OCI-LY1 (cell line): ENCODE data around the gene LZTR1.

Experiments
- H2AFZ ChIP-seq: fragments of 200-600 bp; sonication (generic), shearing (Covaris generic); 2 replicates; pipeline ENCODE4 v1.6.0; 2014; ENCODE audit warnings: antibody characterized with exemption, mild to moderate bottlenecking, low read length
- H3F3A ChIP-seq: fragments of 200-600 bp; sonication (generic), shearing (Covaris generic); 2 replicates; pipeline ENCODE4 v1.6.0; 2014; ENCODE audit warnings: mild to moderate bottlenecking, antibody characterized with exemption, low read length, moderate library complexity; ENCODE audit not compliant: insufficient read depth
- H3K27ac ChIP-seq: fragments of 200-600 bp; sonication (generic); 2 replicates; pipeline ENCODE4 v1.5.1; 2014; ENCODE audit warnings: low read length, mixed run types, mild to moderate bottlenecking, low read depth; ENCODE audit not compliant: poor library complexity, severe bottlenecking
- H3K27me3 ChIP-seq: fragments of 200-600 bp; sonication (generic); 2 replicates; pipeline ENCODE4 v1.6.0; 2014; ENCODE audit warnings: antibody characterized with exemption, mild to moderate bottlenecking, low read length, moderate library complexity; ENCODE audit not compliant: insufficient read depth
- H3K36me3 ChIP-seq: fragments of 200-600 bp; sonication (generic); 2 replicates; pipeline ENCODE4 v1.6.1; 2014; ENCODE audit warnings: mild to moderate bottlenecking, antibody characterized with exemption, low read length, moderate library complexity, mixed read lengths; ENCODE audit not compliant: insufficient read depth
- H3K4me1 ChIP-seq: fragments of 200-600 bp; sonication (generic); 2 replicates; pipeline ENCODE4 v1.5.1; 2014; ENCODE audit warnings: mild to moderate bottlenecking, low read length, moderate library complexity; ENCODE audit not compliant: insufficient read depth, severe bottlenecking
- H3K4me2 ChIP-seq: fragments of 200-600 bp; sonication (generic), shearing (Covaris generic); 2 replicates; pipeline ENCODE4 v1.6.1; 2014; ENCODE audit warnings: low read length
- H3K4me3 ChIP-seq: fragments of 200-600 bp; sonication (generic); 2 replicates; pipeline ENCODE4 v1.5.1; 2014; ENCODE audit warnings: low read length, low read depth, mild to moderate bottlenecking, mixed read lengths; ENCODE audit not compliant: poor library complexity, severe bottlenecking
- H3K79me2 ChIP-seq: fragments of 200-600 bp; shearing (Covaris generic); 2 replicates; pipeline ENCODE4 v1.6.1; 2016; ENCODE audit warnings: mixed run types, low read length, mixed read lengths; ENCODE audit not compliant: insufficient read depth
- H3K9ac ChIP-seq: fragments of 200-600 bp; sonication (generic), shearing (Covaris generic); 2 replicates; pipeline ENCODE4 v1.6.1; 2014; ENCODE audit warnings: mild to moderate bottlenecking, low read length, mixed read lengths
- H3K9me2 ChIP-seq: fragments of 200-600 bp; sonication (generic), shearing (Covaris generic); 2 replicates; pipeline ENCODE4 v1.6.1; 2014; ENCODE audit warnings: low read depth, mild to moderate bottlenecking, low read length, mixed read lengths
- H3K9me3 ChIP-seq: fragments of 200-600 bp; shearing (Covaris generic); 2 replicates; pipeline ENCODE4 v1.6.1; 2014; ENCODE audit warnings: low read length, mixed read lengths
- H4K20me1 ChIP-seq: fragments of 200-600 bp; sonication (generic), shearing (Covaris generic); 2 replicates; pipeline ENCODE4 v1.6.0; 2016; ENCODE audit warnings: mild to moderate bottlenecking, low read length; ENCODE audit not compliant: insufficient read depth
- EZH2 ChIP-seq: fragments of 200-600 bp; sonication (generic), shearing (Covaris generic); IDR thresholded peaks from 2 replicates; pipeline ENCODE4 v1.8.0; 2017; ENCODE audit warnings: borderline replicate concordance, mixed run types, mild to moderate bottlenecking, antibody characterized with exemption, low read length, moderate library complexity, mixed read lengths
- TF ChIP-seq, protein P1 (sequence below): fragments of 200-600 bp; sonication (generic), shearing (Covaris generic); IDR thresholded peaks from 2 replicates; pipeline ENCODE4 v1.5.1; 2017; ENCODE audit warnings: mild to moderate bottlenecking, antibody characterized with exemption, low read length, moderate library complexity, mixed read lengths

Gene LZTR1

DNA sequence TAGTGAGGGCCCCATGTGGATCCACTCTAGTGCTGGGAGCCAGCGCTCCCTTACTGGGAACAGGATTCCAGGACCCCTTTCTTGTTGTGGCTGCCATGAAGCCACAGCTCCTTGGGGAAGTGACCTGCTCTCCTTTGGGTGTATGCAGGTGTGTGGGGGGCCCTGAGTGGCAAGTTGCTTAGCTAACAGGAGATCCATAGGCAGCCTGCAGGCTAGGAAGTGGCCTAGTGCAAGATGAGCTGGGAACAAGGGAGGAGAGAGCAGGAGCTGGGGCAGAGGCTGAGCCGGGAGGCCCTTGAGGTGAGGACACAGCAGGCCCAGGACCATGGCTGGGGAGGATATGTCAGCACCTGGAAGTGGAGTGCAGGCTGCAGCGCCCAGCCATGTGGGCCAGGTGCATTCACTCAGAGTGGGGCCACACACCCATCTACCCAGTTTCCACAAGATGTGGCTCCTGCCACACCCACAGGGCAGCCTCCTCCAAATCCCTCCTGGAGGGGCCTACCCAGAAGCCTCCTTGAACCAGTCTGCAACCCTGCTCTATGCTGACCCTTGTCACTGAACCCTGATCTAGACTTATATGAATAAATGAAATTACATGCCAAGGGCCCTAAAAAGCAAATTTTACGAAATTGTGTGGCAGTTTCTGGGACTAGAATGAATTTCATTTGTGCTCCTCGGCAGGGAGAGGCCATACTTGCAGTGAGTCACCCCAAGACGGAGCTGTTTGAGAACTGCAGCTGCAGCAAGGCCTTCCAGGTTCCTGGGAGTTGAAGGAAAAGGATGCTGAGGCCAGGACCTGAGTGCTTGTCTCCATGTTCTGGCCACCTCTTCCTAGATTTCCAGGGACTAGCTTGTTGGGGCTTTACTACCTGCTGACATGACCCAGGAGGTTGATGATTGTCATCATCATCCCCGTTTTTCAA lies 16.6 kb downstream of the LZTR1 start:
- Histone ChIP-seq H3K9ac (no peak overlapping the region), H3K4me3 (no peak overlapping the region)

DNA sequence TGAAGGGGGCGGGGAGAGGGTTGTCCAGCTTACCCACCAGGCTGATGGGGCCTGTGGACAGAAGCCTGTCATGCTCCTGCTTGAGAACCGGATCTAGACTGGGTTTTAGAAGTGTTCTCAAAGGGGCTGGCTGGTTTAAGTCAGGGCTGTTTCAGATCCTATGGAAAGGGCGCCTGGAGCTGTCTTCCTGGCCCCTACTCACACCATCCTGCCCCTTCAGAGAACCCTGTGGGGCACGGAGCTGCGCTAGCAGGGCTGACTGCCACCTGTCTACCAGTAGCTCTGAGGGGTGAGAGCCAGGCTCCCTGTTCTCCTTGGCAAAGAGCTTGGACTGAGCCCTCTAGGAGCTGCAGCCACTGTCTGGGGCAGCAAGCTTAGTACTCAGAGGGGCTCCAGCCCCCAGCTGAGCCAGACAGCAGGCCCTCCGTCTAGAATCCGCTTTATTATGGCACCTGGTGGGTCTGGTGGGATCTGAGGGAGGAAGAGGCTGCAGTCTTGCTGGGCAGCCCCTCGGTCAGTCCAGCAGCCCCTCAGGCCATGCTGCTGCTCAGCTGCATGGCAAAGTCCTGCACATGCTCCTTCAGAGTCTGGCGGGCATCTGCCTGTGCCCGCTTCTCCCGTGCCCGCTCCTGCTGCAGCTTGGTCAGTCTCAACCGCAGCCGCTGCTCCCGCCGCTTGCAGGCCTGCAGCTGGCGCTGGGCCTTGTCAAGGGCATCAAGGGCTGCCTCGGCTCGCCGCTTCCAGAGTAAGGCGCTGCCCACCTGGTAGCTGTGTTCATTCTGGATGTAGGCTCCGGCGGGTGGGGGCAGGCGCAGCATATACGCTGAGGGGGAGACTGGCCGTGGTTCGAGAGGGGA lies 17.5 kb downstream of the LZTR1 start:
- no peaks in the 10 kb centered on the region for H3K27me3 ChIP-seq
- H3K9ac ChIP-seq: peak overlapping the region; percentile 97; the same call in 1 of the 2 replicates
- no peaks in the 10 kb centered on the region for H3K9me3 ChIP-seq
- H4K20me1 ChIP-seq: no peaks in the 10 kb centered on the region
- H3K4me2 ChIP-seq: peak overlapping the region; percentile 98
- no peaks in the 10 kb centered on the region for H3K9me2 ChIP-seq
- H2AFZ ChIP-seq: no peak overlapping the region
- peaks cover 28% of the 10 kb centered on the region; the same call in 1 of the 2 replicates for H3K36me3 ChIP-seq
- H3K4me3 ChIP-seq: peak overlapping the region; percentile 85
- TF ChIP-seq, protein P1, sequence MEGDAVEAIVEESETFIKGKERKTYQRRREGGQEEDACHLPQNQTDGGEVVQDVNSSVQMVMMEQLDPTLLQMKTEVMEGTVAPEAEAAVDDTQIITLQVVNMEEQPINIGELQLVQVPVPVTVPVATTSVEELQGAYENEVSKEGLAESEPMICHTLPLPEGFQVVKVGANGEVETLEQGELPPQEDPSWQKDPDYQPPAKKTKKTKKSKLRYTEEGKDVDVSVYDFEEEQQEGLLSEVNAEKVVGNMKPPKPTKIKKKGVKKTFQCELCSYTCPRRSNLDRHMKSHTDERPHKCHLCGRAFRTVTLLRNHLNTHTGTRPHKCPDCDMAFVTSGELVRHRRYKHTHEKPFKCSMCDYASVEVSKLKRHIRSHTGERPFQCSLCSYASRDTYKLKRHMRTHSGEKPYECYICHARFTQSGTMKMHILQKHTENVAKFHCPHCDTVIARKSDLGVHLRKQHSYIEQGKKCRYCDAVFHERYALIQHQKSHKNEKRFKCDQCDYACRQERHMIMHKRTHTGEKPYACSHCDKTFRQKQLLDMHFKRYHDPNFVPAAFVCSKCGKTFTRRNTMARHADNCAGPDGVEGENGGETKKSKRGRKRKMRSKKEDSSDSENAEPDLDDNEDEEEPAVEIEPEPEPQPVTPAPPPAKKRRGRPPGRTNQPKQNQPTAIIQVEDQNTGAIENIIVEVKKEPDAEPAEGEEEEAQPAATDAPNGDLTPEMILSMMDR: no peak
- no peak for TF ChIP-seq EZH2
- peaks cover 36% of the 10 kb centered on the region for H3K4me1 ChIP-seq
- peaks cover 7% of the 10 kb centered on the region; the same call in 1 of the 2 replicates for H3K79me2 ChIP-seq
- peak overlapping the region; percentile 95 for H3K27ac ChIP-seq
- H3F3A ChIP-seq: no peaks in the 10 kb centered on the region

More for the DNA sequence above, 16.6 kb downstream of the LZTR1 start:
- Histone ChIP-seq H2AFZ (no peak overlapping the region), H3K79me2 (peaks cover 7% of the 10 kb centered on the region; the same call in 1 of the 2 replicates), H3F3A (no peaks in the 10 kb centered on the region), H3K36me3 (peaks cover 28% of the 10 kb centered on the region; the same call in 1 of the 2 replicates), H3K27ac (peak overlapping the region; percentile 1), H3K9me3 (no peaks in the 10 kb centered on the region), H3K4me1 (peaks cover 34% of the 10 kb centered on the region), H3K9me2 (no peaks in the 10 kb centered on the region), H3K27me3 (no peaks in the 10 kb centered on the region), H4K20me1 (no peaks in the 10 kb centered on the region), H3K4me2 (no peak overlapping the region)
- TF ChIP-seq, protein P1: no peak
- TF ChIP-seq EZH2: no peak

DNA sequence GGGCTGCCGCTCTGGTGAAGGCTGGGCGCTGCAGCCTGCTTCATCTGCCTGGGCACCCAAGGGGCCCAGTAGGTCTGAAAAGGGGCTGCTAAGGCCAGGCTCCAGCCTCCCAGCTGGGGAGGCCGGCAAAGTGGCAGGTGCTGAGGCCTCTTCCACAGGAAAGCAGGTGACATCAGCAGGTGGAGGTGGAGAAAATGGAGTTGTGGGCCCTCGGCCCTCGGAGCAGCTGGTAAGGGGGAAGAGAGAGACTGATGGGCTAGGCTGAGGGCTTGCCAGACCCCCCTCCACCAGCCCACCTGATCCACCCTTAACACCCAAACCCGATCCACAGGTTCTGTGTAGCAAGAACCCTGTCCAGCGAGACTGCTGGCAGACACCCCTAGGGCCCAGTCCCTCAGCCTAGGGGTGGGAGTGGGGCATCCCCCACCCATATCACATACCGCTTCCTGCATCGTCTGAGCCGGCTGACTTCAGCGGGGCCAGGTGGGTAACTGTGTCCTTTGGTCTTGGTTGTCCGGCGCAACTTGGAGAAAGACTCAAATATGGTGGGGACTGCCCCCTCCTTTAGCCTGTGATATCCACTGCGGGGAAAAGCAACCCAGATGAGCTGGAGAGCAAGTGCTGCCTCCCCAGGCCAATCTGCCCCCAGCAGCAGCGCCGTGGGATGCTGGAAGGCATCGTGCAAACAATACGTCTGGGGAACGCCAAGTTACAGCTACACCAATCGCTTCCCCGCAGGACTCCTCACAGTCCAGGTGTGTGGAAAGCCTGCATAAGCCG lies 18.3 kb downstream of the LZTR1 start:
- peaks cover 28% of the 10 kb centered on the region; the same call in 1 of the 2 replicates for H3K36me3 ChIP-seq
- H3K9me2 ChIP-seq: no peaks in the 10 kb centered on the region
- no peaks in the 10 kb centered on the region for H3F3A ChIP-seq
- peak overlapping the region; percentile 85 for H3K4me3 ChIP-seq
- peak overlapping the region; percentile 95 for H3K27ac ChIP-seq
- H3K4me2 ChIP-seq: peak overlapping the region; percentile 98
- peaks cover 7% of the 10 kb centered on the region; the same call in 1 of the 2 replicates for H3K79me2 ChIP-seq
- no peaks in the 10 kb centered on the region for H3K27me3 ChIP-seq
- peaks cover 36% of the 10 kb centered on the region for H3K4me1 ChIP-seq
- no peaks in the 10 kb centered on the region for H4K20me1 ChIP-seq
- H3K9me3 ChIP-seq: no peaks in the 10 kb centered on the region
- TF ChIP-seq, protein P1: peak; percentile 16; the same call in 1 of the 2 replicates
- TF ChIP-seq EZH2: no peak
- peak overlapping the region; percentile 97 for H3K9ac ChIP-seq
- H2AFZ ChIP-seq: no peak overlapping the region
